GM19397 (cell line): ENCODE measurements around the gene SPRYD4.

Source experiments
- ATAC-seq: cut with Tn5 transposase; IDR thresholded peaks from one replicate; pipeline ENCODE4 v1.9.1; 2021; ENCODE audit warnings: mild to moderate bottlenecking, moderate library complexity; ENCODE audit not compliant: unreplicated experiment

The SPRYD4 gene

DNA sequence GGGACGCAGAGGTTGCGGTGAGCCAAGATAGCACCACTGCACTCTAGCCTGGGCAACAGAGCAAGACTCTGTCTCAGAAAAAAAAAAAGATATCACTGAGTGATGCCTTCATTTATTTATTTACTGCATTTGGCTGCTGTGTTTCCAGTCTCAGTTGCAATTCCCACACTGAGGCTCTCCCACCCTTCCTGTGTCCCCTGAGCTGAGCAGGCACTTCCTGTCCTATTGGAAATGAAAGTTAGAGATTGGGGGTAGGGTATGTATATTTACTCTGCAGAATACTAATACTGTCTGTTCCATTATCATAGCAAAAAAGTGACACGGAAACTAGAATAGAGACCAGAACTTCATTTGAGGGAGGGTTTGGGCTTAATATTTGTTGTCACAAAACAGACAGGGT is 51.7 kb downstream of the SPRYD4 start:
- ATAC-seq = no peak

DNA sequence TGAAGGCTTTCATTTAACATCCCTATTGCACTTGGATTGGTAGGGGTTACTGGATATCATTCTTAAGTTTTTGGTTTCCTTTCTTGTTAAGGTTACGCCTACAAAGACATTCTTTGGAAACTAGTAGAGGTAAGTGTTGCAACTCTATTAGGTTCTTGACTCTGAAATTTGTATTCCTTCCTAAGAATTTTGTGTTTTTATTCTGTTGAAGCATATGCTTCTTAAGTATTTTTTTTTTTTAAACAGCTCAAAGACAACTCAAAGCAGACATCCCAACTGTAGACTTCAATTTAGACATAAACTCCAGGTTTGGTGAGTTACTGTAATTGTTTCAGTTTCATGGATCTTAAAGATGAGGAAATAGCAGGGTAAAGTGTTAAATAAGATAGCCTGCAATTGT is 52.1 kb downstream of the SPRYD4 start:
- no peak for ATAC-seq

- ATAC-seq = no peak
Observed at GRCh38 chr12:56521209-56521589, 52.8 kb downstream of the SPRYD4 start.

- ATAC-seq = no peak
Observed at GRCh38 chr12:56521590-56522371, 53.4 kb downstream of the SPRYD4 start, which contains the start of gene RBMS2. RBMS2 (plus strand) TSS chr12:56521820; CDS start chr12:56522024, 204 bp downstream.

- no peak for ATAC-seq
Observed at GRCh38 chr12:56522411-56523193, 54.2 kb downstream of the SPRYD4 start.

DNA sequence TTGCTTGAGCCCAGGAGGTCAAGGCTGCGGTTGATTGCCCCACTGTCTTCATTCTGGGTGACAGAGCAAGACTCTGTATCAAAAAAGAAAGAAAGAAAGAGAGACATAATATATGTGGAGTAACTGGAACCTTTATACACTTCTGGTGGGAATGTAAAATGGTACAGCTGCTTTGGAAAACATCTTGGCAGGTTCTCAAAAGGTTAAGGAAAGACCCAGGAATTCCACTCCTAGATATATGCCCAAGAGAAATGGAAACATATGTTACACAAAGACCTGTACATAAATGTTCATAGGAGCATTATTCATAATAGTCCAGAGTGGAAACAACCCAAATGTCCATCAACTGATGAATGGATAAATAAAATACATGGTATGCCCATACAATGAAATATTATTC is 60.5 kb downstream of the SPRYD4 start:
- ATAC-seq = no peak
